GM18519 (cell line): ENCODE data around the gene PARL.

Experiments used
- ATAC-seq: cut with Tn5 transposase; IDR thresholded peaks from one replicate; pipeline ENCODE4 v1.9.1; 2021; ENCODE audit warnings: mild to moderate bottlenecking, moderate library complexity; ENCODE audit not compliant: unreplicated experiment, low FRiP score

The PARL gene

GRCh38 chr3:183884427-183885296, at the start of gene PARL:
TSS of gene PARL (minus strand) at chr3:183884880. CDS start at chr3:183884846, 34 bp downstream.
- peak; percentile 88 for ATAC-seq

- ATAC-seq, result no peak
These were observed 48.5 kb upstream of the PARL start for GRCh38 chr3:183933160-183933559.

- ATAC-seq, result no peak
These were observed 47.2 kb upstream of the PARL start for GRCh38 chr3:183931881-183932280.

GRCh38 chr3:183930086-183930485, 45.4 kb upstream of the PARL start:
- no peak for ATAC-seq

GRCh38 chr3:183927059-183927458, 42.4 kb upstream of the PARL start:
- no peak for ATAC-seq

GRCh38 chr3:183924956-183925355, 40.3 kb upstream of the PARL start:
- ATAC-seq, result no peak

- ATAC-seq, result no peak
These were observed 39.9 kb upstream of the PARL start for GRCh38 chr3:183924543-183924942.

- no peak for ATAC-seq
These were observed 37.7 kb upstream of the PARL start for GRCh38 chr3:183922421-183922820.

- no peak for ATAC-seq
These were observed 36.4 kb upstream of the PARL start for GRCh38 chr3:183921096-183921495.

GRCh38 chr3:183920416-183920815, 35.7 kb upstream of the PARL start:
- no peak for ATAC-seq

GRCh38 chr3:183918178-183918577, 33.5 kb upstream of the PARL start:
- ATAC-seq, result no peak

- ATAC-seq, result no peak
These were observed 33.1 kb upstream of the PARL start for GRCh38 chr3:183917776-183918175.

- ATAC-seq, result no peak
These were observed 30.2 kb upstream of the PARL start for GRCh38 chr3:183914856-183915255.

- no peak for ATAC-seq
These were observed 28.9 kb upstream of the PARL start for GRCh38 chr3:183913580-183913920.

GRCh38 chr3:183912895-183913579, 28.4 kb upstream of the PARL start:
- no peak for ATAC-seq

- no peak for ATAC-seq
These were observed 27.3 kb upstream of the PARL start for GRCh38 chr3:183911763-183912506.

GRCh38 chr3:183911087-183911486, 26.4 kb upstream of the PARL start:
- ATAC-seq, result no peak

- no peak for ATAC-seq
These were observed 24.4 kb upstream of the PARL start for GRCh38 chr3:183909030-183909600.

- no peak for ATAC-seq
These were observed 23.2 kb upstream of the PARL start for GRCh38 chr3:183907911-183908331.

- ATAC-seq, result no peak
These were observed 22.5 kb upstream of the PARL start for GRCh38 chr3:183907176-183907575.
